ENCODE measurements around the gene CIROP.

- no peak for TF ChIP-seq POLR2A (IDR thresholded peaks at IDR 0.05)
- TF ChIP-seq CTCF (IDR thresholded peaks at IDR 0.05): no peak
These were observed 26.1 kb upstream of the CIROP start for GRCh38 chr14:23130871-23131270.
